CD14-positive monocyte (primary cell): ENCODE data around the gene VTI1B. TPM values are rescaled to one million over a fixed set of nuclear protein-coding genes. Genes with fewer than 3 reads are reported as not detected.

Experiments
- DNase-seq, 3 donors: peaks; one replicate each; pipeline ENCODE4 v3.0.0-alpha.2; 2011 to 2022
- H2AFZ ChIP-seq: 2 replicates; pipeline ENCODE4 v1.6.0; 2012; ENCODE audit warnings: mild to moderate bottlenecking, low read depth, low read length, inconsistent platforms; ENCODE audit not compliant: insufficient read depth, poor library complexity, severe bottlenecking
- H3K27ac ChIP-seq, 2 donors: 1 replicate in 1 of 2; 2 replicates in 1 of 2; pipeline ENCODE4 v1.5.1; 2012 to 2013; ENCODE audit warnings: low read length in 2 of 2, control low read depth in 1 of 2, inconsistent platforms in 1 of 2, low read depth in 1 of 2, mild to moderate bottlenecking in 1 of 2
- H3K27me3 ChIP-seq, 2 donors: one replicate each; pipeline versions ENCODE4 v1.6.0 to v1.6.1; 2011 to 2013; ENCODE audit warnings: low read length in 2 of 2; ENCODE audit not compliant: control insufficient read depth in 2 of 2, insufficient read depth in 2 of 2
- H3K36me3 ChIP-seq, 2 donors: replicated peaks in 1 of 2; 1 replicate in 1 of 2; 2 replicates in 1 of 2; pipeline versions ENCODE4 v1.5.1 to v1.6.1; 2012 to 2013; ENCODE audit warnings: low read length in 2 of 2, control low read depth in 1 of 2, inconsistent platforms in 1 of 2, mild to moderate bottlenecking in 1 of 2; ENCODE audit not compliant: insufficient read depth in 2 of 2, control insufficient read depth in 1 of 2
- H3K4me1 ChIP-seq, 2 donors: 1 replicate in 1 of 2; 2 replicates in 1 of 2; pipeline versions ENCODE4 v1.5.1 to v1.6.1; 2012 to 2013; ENCODE audit warnings: low read length in 2 of 2, control low read depth in 1 of 2, inconsistent platforms in 1 of 2, mild to moderate bottlenecking in 1 of 2, moderate library complexity in 1 of 2; ENCODE audit not compliant: insufficient read depth in 2 of 2, control insufficient read depth in 1 of 2
- H3K4me2 ChIP-seq: replicated peaks from 2 replicates; pipeline ENCODE3; 2012; ENCODE audit warnings: low read length, moderate library complexity, mild to moderate bottlenecking; ENCODE audit not compliant: poor library complexity, severe bottlenecking; ENCODE audit errors: extremely low read depth
- H3K4me3 ChIP-seq, 3 experiments: fragments of 200-600 bp in 1 of 3; sonication (generic) in 1 of 3; replicated peaks in 1 of 3; 1 replicate in 2 of 3; 2 replicates in 1 of 3; pipeline ENCODE4 v1.5.1; 2011 to 2013; ENCODE audit warnings: low read length in 3 of 3, mild to moderate bottlenecking in 3 of 3, control low read depth in 2 of 3, low read depth in 2 of 3, inconsistent platforms in 1 of 3, moderate library complexity in 1 of 3
- H3K79me2 ChIP-seq: 2 replicates; pipeline ENCODE4 v1.6.0; 2012; ENCODE audit warnings: mild to moderate bottlenecking, control low read depth, inconsistent platforms, low read length, moderate library complexity; ENCODE audit not compliant: insufficient read depth
- H3K9ac ChIP-seq: 2 replicates; pipeline ENCODE4 v1.6.0; 2017; ENCODE audit warnings: low read length, mild to moderate bottlenecking; ENCODE audit not compliant: insufficient read depth, poor library complexity, severe bottlenecking
- H3K9me3 ChIP-seq, 2 donors: replicated peaks in 1 of 2; 1 replicate in 1 of 2; 2 replicates in 1 of 2; pipeline versions ENCODE4 v1.5.1 to v1.6.1; 2012 to 2013; ENCODE audit warnings: low read length in 2 of 2, control low read depth in 1 of 2; ENCODE audit not compliant: control insufficient read depth in 1 of 2, insufficient read depth in 1 of 2
- H4K20me1 ChIP-seq: 2 replicates; pipeline ENCODE4 v1.6.0; 2012; ENCODE audit warnings: mild to moderate bottlenecking, low read length, control low read depth, moderate library complexity; ENCODE audit not compliant: insufficient read depth
- H3K27ac Mint-ChIP-seq, 7 donors: one replicate each; pipeline ENCODE4 v1.8.0; 2020; ENCODE audit warnings: mild to moderate bottlenecking in 7 of 7, mixed read lengths in 7 of 7, moderate library complexity in 6 of 7, inconsistent platforms in 2 of 7
- H3K27me3 Mint-ChIP-seq, 3 donors: one replicate each; pipeline ENCODE4 v1.8.0; 2021 to 2022; ENCODE audit warnings: low read depth in 3 of 3, mild to moderate bottlenecking in 3 of 3, mixed read lengths in 3 of 3, moderate library complexity in 3 of 3, inconsistent platforms in 1 of 3
- H3K36me3 Mint-ChIP-seq, 2 donors: one replicate each; pipeline ENCODE4 v1.8.0; 2020; ENCODE audit warnings: mixed read lengths in 2 of 2, inconsistent platforms in 1 of 2, mild to moderate bottlenecking in 1 of 2
- H3K4me1 Mint-ChIP-seq: one replicate; pipeline ENCODE4 v1.8.0; 2020; ENCODE audit warnings: mild to moderate bottlenecking, mixed read lengths
- H3K4me3 Mint-ChIP-seq, 2 donors: one replicate each; pipeline ENCODE4 v1.8.0; 2020; ENCODE audit warnings: mild to moderate bottlenecking in 2 of 2, mixed read lengths in 2 of 2, moderate library complexity in 1 of 2
- H3K9me3 Mint-ChIP-seq, 7 donors: one replicate each; pipeline ENCODE4 v1.8.0; 2020 to 2022; ENCODE audit warnings: mixed read lengths in 7 of 7, mild to moderate bottlenecking in 6 of 7, moderate library complexity in 6 of 7, inconsistent platforms in 2 of 7
- WGBS: methylation state at CpG from one replicate; pipeline ENCODE4 v1.1.5; 2013; ENCODE audit warnings: missing lambda C conversion rate; ENCODE audit not compliant: insufficient coverage; 5-methylcytosine and 5-hydroxymethylcytosine counted together
- intact Hi-C, 2 donors: fragments of 100-400 bp; cut with micrococcal nuclease; formaldehyde crosslinking; loops; one replicate each; pipeline versions ENCODE4 v1.15.0 to v1.15.1; 2023
- polyA plus RNA-seq, 3 donors: library from polyadenylated mRNA; depleted of rRNA in 1 of 3; unstranded in 2 of 3; stranded (reverse) in 1 of 3; fragments of 300-500 nt in 2 of 3; fragments of >200 nt in 1 of 3; fragmentation: Illumina TruSeq in 2 of 3; gene quantifications; 1 replicate in 2 of 3; 2 replicates in 1 of 3; pipeline ENCODE4 v1.2.3, GENCODE V29; 2012 to 2021
- TF ChIP-seq, protein P1 (sequence below): fragments of 200-600 bp; IDR thresholded peaks from one replicate; pipeline ENCODE4 v1.8.0; 2022; ENCODE audit warnings: antibody characterized with exemption, mild to moderate bottlenecking

The VTI1B gene
- polyA plus RNA-seq, 3 donors: 31.3 to 84.7 (median 84.5) TPM

DNA sequence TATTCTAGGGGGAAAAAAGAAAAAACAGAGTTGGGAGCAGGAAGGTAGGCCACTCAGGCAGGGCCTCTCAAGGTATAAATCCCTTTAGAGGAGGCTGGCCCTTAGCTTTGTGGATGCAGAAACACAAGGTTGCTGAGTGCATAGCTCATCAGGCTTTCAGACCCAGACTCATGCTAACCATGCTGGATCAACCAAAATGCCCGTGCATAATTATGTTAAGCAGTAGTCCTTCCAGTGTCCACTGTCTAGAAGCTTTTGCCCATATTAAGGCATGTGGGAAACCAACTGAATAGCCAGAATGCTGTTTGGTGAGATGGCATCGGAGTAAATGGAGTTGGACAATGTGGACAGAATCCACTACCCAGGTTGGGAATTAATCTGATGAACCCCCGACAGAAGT lies 35.8 kb downstream of the VTI1B start:
- H2AFZ ChIP-seq: no peak overlapping the region
- Mint-ChIP-seq H3K36me3 (peaks cover 1 to 4% of the 10 kb centered on the region in 2 donors), H3K27me3 (peaks cover 0 to 2% (median 0%) of the 10 kb centered on the region in 3 donors), H3K4me1 (no peaks in the 10 kb centered on the region), H3K9me3 (no peaks in the 10 kb centered on the region), H3K4me3 (no peak overlapping the region), H3K27ac (no peak overlapping the region)
- no peak overlapping the region for H3K4me2 ChIP-seq
- no peak overlapping the region for H3K4me3 ChIP-seq
- H3K4me1 ChIP-seq: no peaks in the 10 kb centered on the region
- DNase-seq: no peak
- no peaks in the 10 kb centered on the region for H3K36me3 ChIP-seq
- intact Hi-C loops: no loop called here
- no peaks in the 10 kb centered on the region for H3K79me2 ChIP-seq
- no peak overlapping the region for H3K9ac ChIP-seq
- H3K9me3 ChIP-seq: no peaks in the 10 kb centered on the region
- H3K27ac ChIP-seq: no peak overlapping the region
- TF ChIP-seq, protein P1, sequence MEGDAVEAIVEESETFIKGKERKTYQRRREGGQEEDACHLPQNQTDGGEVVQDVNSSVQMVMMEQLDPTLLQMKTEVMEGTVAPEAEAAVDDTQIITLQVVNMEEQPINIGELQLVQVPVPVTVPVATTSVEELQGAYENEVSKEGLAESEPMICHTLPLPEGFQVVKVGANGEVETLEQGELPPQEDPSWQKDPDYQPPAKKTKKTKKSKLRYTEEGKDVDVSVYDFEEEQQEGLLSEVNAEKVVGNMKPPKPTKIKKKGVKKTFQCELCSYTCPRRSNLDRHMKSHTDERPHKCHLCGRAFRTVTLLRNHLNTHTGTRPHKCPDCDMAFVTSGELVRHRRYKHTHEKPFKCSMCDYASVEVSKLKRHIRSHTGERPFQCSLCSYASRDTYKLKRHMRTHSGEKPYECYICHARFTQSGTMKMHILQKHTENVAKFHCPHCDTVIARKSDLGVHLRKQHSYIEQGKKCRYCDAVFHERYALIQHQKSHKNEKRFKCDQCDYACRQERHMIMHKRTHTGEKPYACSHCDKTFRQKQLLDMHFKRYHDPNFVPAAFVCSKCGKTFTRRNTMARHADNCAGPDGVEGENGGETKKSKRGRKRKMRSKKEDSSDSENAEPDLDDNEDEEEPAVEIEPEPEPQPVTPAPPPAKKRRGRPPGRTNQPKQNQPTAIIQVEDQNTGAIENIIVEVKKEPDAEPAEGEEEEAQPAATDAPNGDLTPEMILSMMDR: no peak
- H3K27me3 ChIP-seq: no peaks in the 10 kb centered on the region
- no peaks in the 10 kb centered on the region for H4K20me1 ChIP-seq
- WGBS: 100% methylated on average over 1 of the region's 3 CpGs

DNA sequence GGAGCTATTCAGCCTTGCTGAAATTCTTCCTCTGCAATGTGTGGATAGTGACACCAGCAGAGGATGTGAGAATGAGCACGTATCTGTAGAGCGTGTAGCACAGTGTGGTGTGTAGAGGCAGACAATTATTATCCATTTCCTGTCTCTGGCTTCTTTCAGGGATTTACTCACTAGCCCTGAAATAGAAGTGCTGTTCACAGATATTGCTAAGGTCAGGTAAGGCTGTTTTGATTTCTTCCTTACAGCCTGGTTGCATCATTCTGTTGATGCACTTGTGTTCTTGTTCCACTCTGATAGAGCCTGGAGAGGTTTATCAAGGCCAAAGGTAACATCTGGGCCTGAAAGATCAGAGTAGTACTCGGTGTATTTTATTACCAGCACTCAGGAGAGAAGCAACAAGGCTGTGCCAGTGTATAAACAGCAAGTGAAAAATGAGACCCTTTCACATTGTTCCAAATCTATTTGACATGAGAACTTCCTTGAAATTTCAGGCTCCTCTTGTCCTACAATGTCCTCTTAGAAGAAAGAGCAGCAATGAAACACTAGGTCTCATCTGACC lies 38.0 kb downstream of the VTI1B start:
- H3K36me3 Mint-ChIP-seq: peaks cover 0 to 2% of the 10 kb centered on the region in 2 donors
- no peaks in the 10 kb centered on the region for H3K27me3 Mint-ChIP-seq
- Histone ChIP-seq H3K79me2 (no peaks in the 10 kb centered on the region), H2AFZ (no peak overlapping the region), H3K4me2 (no peak overlapping the region), H3K36me3 (no peaks in the 10 kb centered on the region), H3K27ac (no peak overlapping the region), H3K4me3 (no peak overlapping the region), H3K4me1 (no peaks in the 10 kb centered on the region), H4K20me1 (no peaks in the 10 kb centered on the region), H3K9ac (no peak overlapping the region), H3K27me3 (no peaks in the 10 kb centered on the region), H3K9me3 (no peaks in the 10 kb centered on the region)
- no peak overlapping the region for H3K27ac Mint-ChIP-seq
- 100% methylated on average over 1 of the region's 3 CpGs for WGBS
- no peak for DNase-seq
- H3K9me3 Mint-ChIP-seq: no peaks in the 10 kb centered on the region
- intact Hi-C loops: no loop called here
- no peak overlapping the region for H3K4me3 Mint-ChIP-seq
- TF ChIP-seq, protein P1: no peak
- no peaks in the 10 kb centered on the region for H3K4me1 Mint-ChIP-seq
